GM23248 (cell line): ENCODE measurements around the gene SHISA9.

Source experiments
- EZH2 ChIP-seq: fragments of 200-600 bp; sonication (generic); IDR thresholded peaks from 2 replicates; pipeline ENCODE4 v1.6.1; 2018; ENCODE audit warnings: antibody characterized with exemption, mild to moderate bottlenecking; ENCODE audit not compliant: insufficient read depth, poor library complexity, severe bottlenecking
- EZH2phosphoT487 ChIP-seq: fragments of 200-600 bp; sonication (generic); IDR thresholded peaks from 2 replicates; pipeline ENCODE4 v1.6.1; 2018; ENCODE audit warnings: antibody characterized with exemption, moderate library complexity, mild to moderate bottlenecking, low read depth; ENCODE audit not compliant: insufficient read depth

GRCh38 chr16:12992066-12992465 lies 90.7 kb downstream of the SHISA9 start:
- no peak for TF ChIP-seq EZH2phosphoT487
- no peak for TF ChIP-seq EZH2
